GM12878 (cell line): ENCODE results near the gene UNC119. TPM values are rescaled to one million over a fixed set of nuclear protein-coding genes. Genes with fewer than 3 reads are reported as not detected.

Experiments
- ATAC-seq: fragments of 200-7000 bp; cut with Tn5 transposase; 3 replicates; pipeline ENCODE4 v1.9.1; 2020; ENCODE audit warnings: mild to moderate bottlenecking, moderate library complexity
- BruUV-seq: library from RNA; stranded (reverse); fragments of 400-500 nt; replicated peaks from 2 replicates; lab custom pipeline; 2021; lab: Mats Ljungman, UMichigan
- CTCF ChIA-PET: fragments of 300-600 bp; sonication (Branson Sonifier 250); formaldehyde crosslinking; extraction: SDS; loops from one replicate; lab custom pipeline; 2021; ENCODE audit warnings: inconsistent platforms; lab: Yijun Ruan, JAX
- POLR2A ChIA-PET: fragments of 350-600 bp; formaldehyde crosslinking; extraction: SDS; loops from one replicate; lab custom pipeline; 2021; ENCODE audit warnings: inconsistent platforms; lab: Charles Lee
- RAD21 ChIA-PET: fragments of 300-600 bp; sonication (Branson Sonifier 250); formaldehyde crosslinking; loops from one replicate; lab custom pipeline; 2023; ENCODE audit warnings: antibody characterized with exemption; ENCODE audit not compliant: unreplicated experiment; lab: Charles Lee
- SMC1A ChIA-PET: fragments of 300-600 bp; sonication (Branson Sonifier 250); formaldehyde crosslinking; loops from one replicate; lab custom pipeline; 2023; ENCODE audit not compliant: unreplicated experiment, uncharacterized antibody; lab: Charles Lee
- DNase-seq: peaks from one replicate; pipeline ENCODE4 v3.0.0-alpha.2; 2011; ENCODE audit warnings: low read depth, low spot score
- FAIRE-seq: peaks from 3 replicates; lab custom pipeline; 2011; peaks lifted over from hg19 to GRCh38; lab: Jason Lieb, UNC
- H2AFZ ChIP-seq: 2 replicates; pipeline ENCODE4 v1.6.0; 2011; ENCODE audit warnings: low read depth, low read length, control low read depth; ENCODE audit not compliant: control insufficient read depth
- H3K27ac ChIP-seq: 2 replicates; pipeline ENCODE4 v1.5.1; 2011; ENCODE audit warnings: control low read depth; ENCODE audit not compliant: control insufficient read depth, insufficient read depth
- H3K27me3 ChIP-seq, 2 experiments: replicated peaks in 1 of 2; 2 replicates each; pipeline versions ENCODE4 v1.6.0 to v1.6.1; 2011; ENCODE audit warnings: low read length in 1 of 2; ENCODE audit not compliant: control insufficient read depth in 2 of 2, insufficient read depth in 2 of 2
- H3K36me3 ChIP-seq, 2 experiments: 2 replicates each; pipeline ENCODE4 v1.5.1; 2011; ENCODE audit warnings: low read length in 1 of 2; ENCODE audit not compliant: control insufficient read depth in 2 of 2, insufficient read depth in 2 of 2
- H3K4me1 ChIP-seq: 2 replicates; pipeline ENCODE4 v1.6.1; 2011; ENCODE audit warnings: mild to moderate bottlenecking, low read length, moderate library complexity, mixed read lengths; ENCODE audit not compliant: control insufficient read depth, insufficient read depth
- H3K4me2 ChIP-seq: 2 replicates; pipeline ENCODE4 v1.6.0; 2011; ENCODE audit warnings: control low read depth; ENCODE audit not compliant: control insufficient read depth, insufficient read depth
- H3K4me3 ChIP-seq: fragments of 200-600 bp; sonication (generic); 2 replicates; pipeline ENCODE4 v1.5.1; 2016
- H3K79me2 ChIP-seq: 2 replicates; pipeline ENCODE4 v1.6.0; 2011; ENCODE audit warnings: low read length; ENCODE audit not compliant: control insufficient read depth, insufficient read depth
- H3K9ac ChIP-seq: 2 replicates; pipeline ENCODE4 v1.8.0; 2011; ENCODE audit warnings: low read length, control low read depth, mixed read lengths; ENCODE audit not compliant: control insufficient read depth, insufficient read depth
- H3K9me3 ChIP-seq: replicated peaks from 3 replicates; pipeline ENCODE4 v1.5.1; 2011; ENCODE audit warnings: mild to moderate bottlenecking, low read length; ENCODE audit not compliant: control insufficient read depth, insufficient read depth
- H4K20me1 ChIP-seq: 2 replicates; pipeline ENCODE4 v1.6.0; 2011; ENCODE audit not compliant: control insufficient read depth, insufficient read depth
- ATF7 ChIP-seq: fragments of 450-650 bp; IDR thresholded peaks from 2 replicates; pipeline ENCODE4 v1.6.1; 2016; ENCODE audit warnings: low read depth, mild to moderate bottlenecking
- BCLAF1 ChIP-seq: fragments of 450-650 bp; IDR thresholded peaks from 2 replicates; pipeline ENCODE4 v1.6.1; 2017; ENCODE audit warnings: antibody characterized with exemption, mild to moderate bottlenecking, moderate library complexity
- CEBPB ChIP-seq, 2 experiments: fragments of 150-350 bp in 1 of 2; IDR thresholded peaks; 2 replicates each; pipeline ENCODE4 v1.6.1; 2012 to 2014; ENCODE audit warnings: low read depth in 2 of 2, low read length in 2 of 2, borderline replicate concordance in 1 of 2, inconsistent platforms in 1 of 2
- CTCF ChIP-seq, 3 experiments: IDR thresholded peaks in 2 of 3; conservative IDR thresholded peaks in 1 of 3; 2 replicates each; pipeline ENCODE4 v1.5.1; 2011; ENCODE audit warnings: low read depth in 3 of 3, low read length in 3 of 3, mild to moderate bottlenecking in 3 of 3, control low read depth in 2 of 3, moderate library complexity in 2 of 3, inconsistent platforms in 1 of 3, mixed read lengths in 1 of 3; ENCODE audit not compliant: control insufficient read depth in 2 of 3, insufficient read depth in 1 of 3; ENCODE audit errors: extremely low read depth in 1 of 3
- ESRRA ChIP-seq: IDR thresholded peaks from 2 replicates; pipeline ENCODE4 v1.6.1; 2012; ENCODE audit warnings: mild to moderate bottlenecking, low read length, improper control_type of control experiment
- GABPA ChIP-seq: IDR thresholded peaks from 2 replicates; pipeline ENCODE4 v1.6.1; 2014; ENCODE audit warnings: antibody characterized with exemption, low read depth, mild to moderate bottlenecking, inconsistent platforms
- IKZF2 ChIP-seq, 2 experiments: fragments of 450-650 bp; IDR thresholded peaks; 2 replicates each; pipeline ENCODE4 v1.6.1; 2017; ENCODE audit warnings: mild to moderate bottlenecking in 2 of 2, moderate library complexity in 2 of 2
- MEF2B ChIP-seq: fragments of 450-650 bp; IDR thresholded peaks from 2 replicates; pipeline ENCODE4 v1.6.1; 2018; ENCODE audit warnings: mild to moderate bottlenecking, moderate library complexity; ENCODE audit not compliant: partially characterized antibody, poor library complexity, severe bottlenecking
- MYC ChIP-seq: IDR thresholded peaks from 2 replicates; pipeline ENCODE4 v1.6.1; 2011; ENCODE audit warnings: mild to moderate bottlenecking, low read length, moderate library complexity, inconsistent platforms; ENCODE audit not compliant: insufficient read depth, insufficient replicate concordance, insufficient read length, severe bottlenecking
- ZNF622 ChIP-seq: fragments of 450-650 bp; IDR thresholded peaks from 2 replicates; pipeline ENCODE4 v1.6.1; 2017; ENCODE audit warnings: mild to moderate bottlenecking, inconsistent platforms
- WGBS: methylation state at CpG from one replicate; pipeline ENCODE4 v1.1.6; 2016; ENCODE audit warnings: low lambda C conversion rate; ENCODE audit not compliant: insufficient replicate concordance, insufficient coverage; ENCODE audit errors: missing lambda C conversion rate; 5-methylcytosine and 5-hydroxymethylcytosine counted together
- in situ Hi-C: fragments of 300-500 bp; cut with MboI; formaldehyde crosslinking; loops from 9 replicates; pipeline ENCODE4 v1.14.3; 2018; ENCODE audit warnings: mixed read lengths
- intact Hi-C: fragments of 100-400 bp; cut with micrococcal nuclease; formaldehyde crosslinking; loops from one replicate; pipeline ENCODE4 v1.14.2; 2022; ENCODE audit not compliant: unreplicated experiment
- polyA plus RNA-seq, 11 experiments: library from polyadenylated mRNA; depleted of rRNA in 4 of 11; unstranded in 6 of 11; stranded (reverse) in 5 of 11; fragments of >200 nt; fragmentation: Nextera tagmentation in 4 of 11; fragmentation: Illumina TruSeq in 1 of 11; extraction: Ambion mirVana in 4 of 11; extraction: Trizol in 1 of 11; gene quantifications; 1 replicate in 1 of 11; 2 replicates in 10 of 11; pipeline versions ENCODE4 v1.2.1 to v1.2.3, GENCODE V29; 2011 to 2016; ENCODE audit warnings: inconsistent platforms in 2 of 11, missing spikeins in 2 of 11, low read depth in 1 of 11
- total RNA-seq, 4 experiments: library from RNA; depleted of rRNA in 3 of 4; stranded (reverse); fragments of >200 nt in 3 of 4; fragmentation: Illumina TruSeq in 1 of 4; extraction: Trizol in 1 of 4; gene quantifications; 2 replicates each; pipeline versions ENCODE4 v1.2.1 to v1.2.3, GENCODE V29; 2013 to 2021

UNC119 gene
- total and polyA plus RNA-seq, 10 of the 15 experiments (the other 5 are each of a cell fraction or from before 2014, with no cell fraction given) = 2.7 to 436 (median 57.8) TPM

- Histone ChIP-seq H3K4me1 (peaks cover 9% of the 10 kb centered on the region), H2AFZ (no peak overlapping the region), H3K27ac (no peak overlapping the region), H3K4me3 (no peak overlapping the region), H3K27me3 (no peaks in the 10 kb centered on the region), H3K79me2 (no peaks in the 10 kb centered on the region), H3K9ac (no peak overlapping the region), H3K9me3 (peaks cover 1% of the 10 kb centered on the region; the same call in 1 of the 3 replicates), H3K4me2 (no peak overlapping the region), H4K20me1 (no peaks in the 10 kb centered on the region), H3K36me3 (no peaks in the 10 kb centered on the region)
- ATAC-seq (no peak), FAIRE-seq (no peak), DNase-seq (no peak)
- intact Hi-C loops (no loop called here), in situ Hi-C loops (no loop called here)
- ChIA-PET POLR2A (no interaction called here), CTCF (interaction anchor here (1.6 to 1.7 kb wide), 2 partner anchors 19 to 30 kb away, joined by 3 to 5 read pairs; no protein-coding TSS in a partner anchor), RAD21 (no interaction called here), SMC1A (interaction anchor here (1.5 kb wide), 1 partner anchor 25 kb away, joined by 5 read pairs; no protein-coding TSS in a partner anchor)
- 23% methylated on average over 6 of the region's 6 CpGs for WGBS
- BruUV-seq = no TSS peak
- TF ChIP-seq ATF7 = no peak
- no peak for TF ChIP-seq ZNF622
- no peak for TF ChIP-seq GABPA
- no peak for TF ChIP-seq CTCF (IDR thresholded peaks at IDR 0.05 in 2 of 3, conservative IDR thresholded peaks at IDR 0.05 in 1 of 3; ENCODE audit: control insufficient read depth in 2 of 3, extremely low read depth in 1 of 3, insufficient read depth in 1 of 3, low read depth in 3 of 3, low read length in 3 of 3)
- no peak for TF ChIP-seq BCLAF1
- no peak for TF ChIP-seq MYC
- no peak for TF ChIP-seq MEF2B
- no peak for TF ChIP-seq CEBPB (IDR thresholded peaks at IDR 0.05; ENCODE audit: borderline replicate concordance in 1 of 2, low read depth in 2 of 2, low read length in 2 of 2)
- TF ChIP-seq ESRRA = no peak
- no peak for TF ChIP-seq IKZF2 (IDR thresholded peaks at IDR 0.05)
These were observed 31.7 kb downstream of the UNC119 start for GRCh38 chr17:28520687-28521086.
